H1 (cell line): ENCODE results near the gene TMEM238. TPM values are rescaled to one million over a fixed set of nuclear protein-coding genes. Genes with fewer than 3 reads are reported as not detected.

ENCODE experiments used
- ATF3 ChIP-seq: IDR thresholded peaks from 2 replicates; pipeline ENCODE4 v1.6.1; 2011; ENCODE audit warnings: low read depth, mild to moderate bottlenecking, low read length; ENCODE audit not compliant: insufficient read depth
- CHD7 ChIP-seq: fragments of 300-600 bp; sonication (generic); IDR thresholded peaks from 2 replicates; pipeline ENCODE4 v1.7.1; 2012; ENCODE audit warnings: low read length, moderate library complexity, mild to moderate bottlenecking, inconsistent platforms; ENCODE audit not compliant: insufficient replicate concordance
- EP300 ChIP-seq, 2 experiments: IDR thresholded peaks; 1 replicate in 1 of 2; 2 replicates in 1 of 2; pipeline ENCODE4 v1.6.1; 2011 to 2012; ENCODE audit warnings: low read depth in 2 of 2, low read length in 2 of 2, mild to moderate bottlenecking in 2 of 2, borderline replicate concordance in 1 of 2, inconsistent platforms in 1 of 2, moderate library complexity in 1 of 2
- MAX ChIP-seq: IDR thresholded peaks from 2 replicates; pipeline ENCODE4 v1.6.1; 2012; ENCODE audit warnings: inconsistent platforms
- NRF1 ChIP-seq: IDR thresholded peaks from 2 replicates; pipeline ENCODE4 v1.6.1; 2011; ENCODE audit warnings: mild to moderate bottlenecking, low read depth, low read length, improper control_type of control experiment
- SP4 ChIP-seq: IDR thresholded peaks from 2 replicates; pipeline ENCODE4 v1.6.1; 2012; ENCODE audit warnings: low read length, inconsistent platforms
- SUZ12 ChIP-seq: fragments of 200-600 bp; sonication (generic); IDR thresholded peaks from 2 replicates; pipeline ENCODE4 v1.6.1; 2012; ENCODE audit warnings: mild to moderate bottlenecking, inconsistent platforms, low read length, moderate library complexity, mixed read lengths
- TBP ChIP-seq: IDR thresholded peaks from 2 replicates; pipeline ENCODE4 v1.6.1; 2011; ENCODE audit warnings: low read depth, low read length, improper control_type of control experiment
- USF2 ChIP-seq: IDR thresholded peaks from 2 replicates; pipeline ENCODE4 v1.6.1; 2011; ENCODE audit warnings: low read length, improper control_type of control experiment
- ZNF274 ChIP-seq: IDR thresholded peaks from 2 replicates; pipeline ENCODE4 v1.7.0; 2012; ENCODE audit warnings: low read length, borderline replicate concordance; ENCODE audit errors: extremely low read depth
- polyA plus RNA-seq, 7 experiments: library from polyadenylated mRNA; depleted of rRNA in 3 of 7; stranded (reverse) in 5 of 7; unstranded in 2 of 7; fragments of >200 nt in 5 of 7; fragments of 200-250 nt in 2 of 7; gene quantifications; 1 replicate in 5 of 7; 2 replicates in 1 of 7; 4 replicates in 1 of 7; pipeline versions ENCODE4 v1.2.1 to v1.2.3, GENCODE V29; 2011 to 2013; ENCODE audit warnings: missing spikeins in 2 of 7, mixed read lengths in 2 of 7
- total RNA-seq: library from RNA; stranded (reverse); fragmentation: NEBNext Ultra II Directional; extraction: Animal tissue kit (Norgen Biotek cat#: 25700); gene quantifications from 2 replicates; pipeline ENCODE4 v1.2.1, GENCODE V29; 2021

TMEM238 gene
- total and polyA plus RNA-seq, 2 of the 8 experiments (the other 6 are each of a cell fraction or from before 2014, with no cell fraction given), result 0.53 to 3.8 TPM

GRCh38 chr19:55366790-55367189 lies 17.3 kb downstream of the TMEM238 start (continued):
- no peak for TF ChIP-seq CHD7
- TF ChIP-seq SUZ12, result no peak
- no peak for TF ChIP-seq USF2
- no peak for TF ChIP-seq ZNF274
- no peak for TF ChIP-seq NRF1
- TF ChIP-seq ATF3, result no peak
- TF ChIP-seq TBP, result no peak
- no peak for TF ChIP-seq EP300 (IDR thresholded peaks at IDR 0.05; ENCODE audit: borderline replicate concordance in 1 of 2, low read depth in 2 of 2, low read length in 2 of 2)
- TF ChIP-seq SP4, result no peak
- no peak for TF ChIP-seq MAX
